Gastrocnemius medialis (tissue), 4 donors: ENCODE measurements around the gene TTC3.

Experiments used
- CTCF ChIP-seq, 5 experiments: fragments of 450-650 bp in 3 of 5; fragments of 200-600 bp in 2 of 5; sonication (generic) in 2 of 5; IDR thresholded peaks in 4 of 5; conservative IDR thresholded peaks in 1 of 5; 1 replicate in 4 of 5; 2 replicates in 1 of 5; pipeline ENCODE4 v1.5.1; 2016 to 2019; ENCODE audit warnings: antibody characterized with exemption in 5 of 5, mild to moderate bottlenecking in 3 of 5, moderate library complexity in 3 of 5
- POLR2A ChIP-seq, 2 donors: fragments of 450-650 bp; IDR thresholded peaks; one replicate each; pipeline ENCODE4 v1.6.1; 2017; ENCODE audit warnings: antibody characterized with exemption in 2 of 2, mild to moderate bottlenecking in 2 of 2, moderate library complexity in 2 of 2

DNA sequence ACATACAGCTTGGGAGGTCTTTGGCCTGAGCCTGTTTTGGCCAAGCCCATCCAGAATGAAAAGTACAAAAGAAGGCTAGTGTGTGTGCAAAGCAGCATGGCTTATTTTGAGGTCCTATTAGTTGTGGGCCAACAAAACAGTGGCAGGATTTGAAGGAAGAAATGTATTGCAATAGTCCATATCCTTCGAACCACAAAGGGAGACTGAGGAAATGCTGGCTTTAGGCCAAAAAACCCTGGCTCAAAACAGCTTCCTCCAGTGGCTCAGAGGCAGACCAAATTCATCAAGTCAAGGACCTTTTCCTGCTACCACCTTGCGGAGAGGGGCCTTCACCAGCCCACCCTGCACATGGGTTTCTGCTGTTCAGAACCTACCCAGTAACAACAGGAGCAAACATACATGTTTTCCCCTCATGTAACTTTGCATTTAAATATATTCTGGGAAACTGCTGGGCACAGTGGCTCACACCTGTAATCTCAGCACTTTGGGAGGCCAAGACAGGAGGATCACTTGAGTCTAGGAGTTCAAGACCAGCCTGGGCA is 150.8 kb downstream of the TTC3 start:
- TF ChIP-seq POLR2A (IDR thresholded peaks at IDR 0.05) (no peak), CTCF (IDR thresholded peaks at IDR 0.05 in 4 of 5, conservative IDR thresholded peaks at IDR 0.05 in 1 of 5) (no peak)
